ENCODE results near the gene TMEM202.
"Not testable (repeated sequence)": the region's sequence is repeated elsewhere in the genome, so short reads cannot be mapped to it uniquely, and the experiment has no call there.

TMEM202 gene

GRCh38 chr15:72404356-72404755 lies 6.3 kb downstream of the TMEM202 start:
- no peak for DNase-seq

- DNase-seq, result no peak
Observed at GRCh38 chr15:72404841-72405240, 6.7 kb downstream of the TMEM202 start.

GRCh38 chr15:72406936-72407335 lies 8.8 kb downstream of the TMEM202 start:
- DNase-seq, result no peak

- DNase-seq, result no peak
Observed at GRCh38 chr15:72411111-72411510, 13.0 kb downstream of the TMEM202 start.

- no peak for DNase-seq
Observed at GRCh38 chr15:72411544-72411943, 13.4 kb downstream of the TMEM202 start.

GRCh38 chr15:72413337-72413736 lies 15.2 kb downstream of the TMEM202 start:
- DNase-seq, result not testable (repeated sequence)

- no peak for DNase-seq
Observed at GRCh38 chr15:72415304-72415703, 17.2 kb downstream of the TMEM202 start.

GRCh38 chr15:72419768-72420167 lies 21.7 kb downstream of the TMEM202 start:
- DNase-seq, result not testable (repeated sequence)

GRCh38 chr15:72420576-72420975 lies 22.5 kb downstream of the TMEM202 start:
- no peak for DNase-seq

GRCh38 chr15:72421484-72421883 lies 23.4 kb downstream of the TMEM202 start:
- no peak for DNase-seq

- no peak for DNase-seq
Observed at GRCh38 chr15:72423256-72423655, 25.2 kb downstream of the TMEM202 start.

GRCh38 chr15:72426753-72427152 lies 28.6 kb downstream of the TMEM202 start:
- DNase-seq, result no peak

- no peak for DNase-seq
Observed at GRCh38 chr15:72437650-72438316, 39.7 kb downstream of the TMEM202 start.

- not testable (repeated sequence) for DNase-seq
Observed at GRCh38 chr15:72442848-72443247, 44.7 kb downstream of the TMEM202 start.

- DNase-seq, result no peak
Observed at GRCh38 chr15:72445426-72445825, 47.3 kb downstream of the TMEM202 start.

- DNase-seq, result no peak
Observed at GRCh38 chr15:72450805-72451204, 52.7 kb downstream of the TMEM202 start.

- DNase-seq, result no peak
Observed at GRCh38 chr15:72451224-72451623, 53.1 kb downstream of the TMEM202 start.

- no peak for DNase-seq
Observed at GRCh38 chr15:72456684-72457083, 58.6 kb downstream of the TMEM202 start.
